SK-N-SH treated with all-trans-retinoic acid at 6 μM for 48 hours (cell line): ENCODE results near the gene TCF25.

Experiments
- ARNTL ChIP-seq: fragments of 450-650 bp; formaldehyde crosslinking; IDR thresholded peaks from 2 replicates; pipeline ENCODE4 v1.5.0; 2020; ENCODE audit warnings: low read depth, mild to moderate bottlenecking, moderate library complexity, borderline replicate concordance
- BACH2 ChIP-seq: fragments of 250-450 bp; sonication (Bioruptor Pico); IDR thresholded peaks from 2 replicates; pipeline ENCODE4 v1.9.0; 2021; ENCODE audit warnings: mild to moderate bottlenecking, borderline replicate concordance
- CREB5 ChIP-seq: fragments of 250-450 bp; sonication (Bioruptor Pico); IDR thresholded peaks from 2 replicates; pipeline ENCODE4 v1.5.1; 2020; ENCODE audit warnings: low read depth, mild to moderate bottlenecking, moderate library complexity
- CSDC2 ChIP-seq: fragments of 250-450 bp; sonication (Bioruptor Pico); IDR thresholded peaks from 2 replicates; pipeline ENCODE4 v1.5.0; 2020; ENCODE audit warnings: mild to moderate bottlenecking, moderate library complexity
- GLIS3 ChIP-seq: fragments of 250-450 bp; sonication (Bioruptor Pico); IDR thresholded peaks from 2 replicates; pipeline ENCODE4 v1.5.0; 2020; ENCODE audit warnings: mild to moderate bottlenecking, moderate library complexity
- ISL1 ChIP-seq: fragments of 250-450 bp; sonication (Bioruptor Pico); IDR thresholded peaks from 2 replicates; pipeline ENCODE4 v2.1.2; 2022; ENCODE audit warnings: mild to moderate bottlenecking, moderate library complexity
- PATZ1 ChIP-seq: fragments of 250-450 bp; sonication (Bioruptor Pico); IDR thresholded peaks from 2 replicates; pipeline ENCODE4 v1.8.0; 2020; ENCODE audit warnings: mild to moderate bottlenecking, moderate library complexity, borderline replicate concordance
- TSHZ2 ChIP-seq: fragments of 250-450 bp; sonication (Bioruptor Pico); IDR thresholded peaks from 2 replicates; pipeline ENCODE4 v1.5.0; 2020; ENCODE audit warnings: mild to moderate bottlenecking, moderate library complexity
- ZFP3 ChIP-seq: fragments of 250-450 bp; sonication (Bioruptor Pico); IDR thresholded peaks from 2 replicates; pipeline ENCODE4 v1.5.0; 2020; ENCODE audit warnings: mild to moderate bottlenecking, moderate library complexity
- ZFP30 ChIP-seq: fragments of 450-650 bp; formaldehyde crosslinking; IDR thresholded peaks from 2 replicates; pipeline ENCODE4 v1.5.0; 2022; ENCODE audit warnings: mild to moderate bottlenecking, moderate library complexity
- ZNF565 ChIP-seq: fragments of 450-650 bp; formaldehyde crosslinking; conservative IDR thresholded peaks from 2 replicates; pipeline ENCODE4 v1.5.0; 2020; ENCODE audit warnings: low read depth, mild to moderate bottlenecking, moderate library complexity
- ZNF8 ChIP-seq: fragments of 450-650 bp; formaldehyde crosslinking; IDR thresholded peaks from 2 replicates; pipeline ENCODE4 v1.5.0; 2020; ENCODE audit warnings: mild to moderate bottlenecking, moderate library complexity

GRCh38 chr16:89826531-89827382, 46.6 kb upstream of the TCF25 start:
- TF ChIP-seq CREB5 (CRISPR knock-in tag) (no peak), ZFP3 (CRISPR knock-in tag) (no peak), ARNTL (CRISPR knock-in tag) (no peak), TSHZ2 (CRISPR knock-in tag) (no peak), PATZ1 (no peak), ZFP30 (CRISPR knock-in tag) (no peak), ISL1 (CRISPR knock-in tag) (no peak), GLIS3 (CRISPR knock-in tag) (no peak), CSDC2 (CRISPR knock-in tag) (no peak), ZNF8 (CRISPR knock-in tag) (no peak), ZNF565 (CRISPR knock-in tag) (no peak), BACH2 (no peak)
